Fibroblast of pulmonary artery (primary cell): ENCODE results near the gene CDH12.

Source experiments
- DNase-seq: peaks from one replicate; pipeline ENCODE4 v3.0.0-alpha.2; 2010; ENCODE audit warnings: low read depth
- H3K4me3 ChIP-seq: replicated peaks from 2 replicates; pipeline ENCODE4 v1.5.1; 2011; ENCODE audit warnings: low read depth, mild to moderate bottlenecking, control low read depth, low read length, moderate library complexity
- CTCF ChIP-seq: IDR thresholded peaks from 2 replicates; pipeline ENCODE4 v1.5.1; 2011; ENCODE audit warnings: mild to moderate bottlenecking, control low read depth, low read length, inconsistent platforms; ENCODE audit errors: missing control alignments

Gene CDH12

GRCh38 chr5:22471154-22471553 lies 382.0 kb downstream of the CDH12 start:
- no peak overlapping the region for H3K4me3 ChIP-seq
- TF ChIP-seq CTCF: no peak
- no peak for DNase-seq

- DNase-seq: no peak
- H3K4me3 ChIP-seq: no peak overlapping the region
- no peak for TF ChIP-seq CTCF
Observed at GRCh38 chr5:22470408-22470807, 382.7 kb downstream of the CDH12 start.

GRCh38 chr5:22465616-22466015 lies 387.5 kb downstream of the CDH12 start:
- TF ChIP-seq CTCF: no peak
- no peak for DNase-seq
- no peak overlapping the region for H3K4me3 ChIP-seq

GRCh38 chr5:22465177-22465576 lies 388.0 kb downstream of the CDH12 start:
- no peak for TF ChIP-seq CTCF
- H3K4me3 ChIP-seq: no peak overlapping the region
- no peak for DNase-seq

GRCh38 chr5:22460189-22460588 lies 393.0 kb downstream of the CDH12 start:
- TF ChIP-seq CTCF: no peak
- no peak for DNase-seq

GRCh38 chr5:22432905-22433304 lies 420.2 kb downstream of the CDH12 start:
- TF ChIP-seq CTCF: no peak
- DNase-seq: no peak
- H3K4me3 ChIP-seq: no peak overlapping the region

More at GRCh38 chr5:22460189-22460588, 393.0 kb downstream of the CDH12 start:
- no peak overlapping the region for H3K4me3 ChIP-seq

GRCh38 chr5:22431840-22432239 lies 421.3 kb downstream of the CDH12 start:
- H3K4me3 ChIP-seq: no peak overlapping the region
- no peak for TF ChIP-seq CTCF

More at GRCh38 chr5:22431840-22432239, 421.3 kb downstream of the CDH12 start:
- DNase-seq: no peak
